OCI-LY3 (cell line): Measurements from ENCODE around the gene NCCRP1.

ENCODE experiments used
- EZH2phosphoT487 ChIP-seq: fragments of 200-600 bp; shearing (Covaris generic); IDR thresholded peaks from 2 replicates; pipeline ENCODE4 v1.6.1; 2018; ENCODE audit warnings: antibody characterized with exemption, mixed run types, low read depth
- TF ChIP-seq, protein P1 (sequence below): fragments of 200-600, 300-600 bp; sonication (generic); IDR thresholded peaks from 2 replicates; pipeline ENCODE4 v1.5.1; 2014; ENCODE audit warnings: antibody characterized with exemption, low read length, low read depth

DNA sequence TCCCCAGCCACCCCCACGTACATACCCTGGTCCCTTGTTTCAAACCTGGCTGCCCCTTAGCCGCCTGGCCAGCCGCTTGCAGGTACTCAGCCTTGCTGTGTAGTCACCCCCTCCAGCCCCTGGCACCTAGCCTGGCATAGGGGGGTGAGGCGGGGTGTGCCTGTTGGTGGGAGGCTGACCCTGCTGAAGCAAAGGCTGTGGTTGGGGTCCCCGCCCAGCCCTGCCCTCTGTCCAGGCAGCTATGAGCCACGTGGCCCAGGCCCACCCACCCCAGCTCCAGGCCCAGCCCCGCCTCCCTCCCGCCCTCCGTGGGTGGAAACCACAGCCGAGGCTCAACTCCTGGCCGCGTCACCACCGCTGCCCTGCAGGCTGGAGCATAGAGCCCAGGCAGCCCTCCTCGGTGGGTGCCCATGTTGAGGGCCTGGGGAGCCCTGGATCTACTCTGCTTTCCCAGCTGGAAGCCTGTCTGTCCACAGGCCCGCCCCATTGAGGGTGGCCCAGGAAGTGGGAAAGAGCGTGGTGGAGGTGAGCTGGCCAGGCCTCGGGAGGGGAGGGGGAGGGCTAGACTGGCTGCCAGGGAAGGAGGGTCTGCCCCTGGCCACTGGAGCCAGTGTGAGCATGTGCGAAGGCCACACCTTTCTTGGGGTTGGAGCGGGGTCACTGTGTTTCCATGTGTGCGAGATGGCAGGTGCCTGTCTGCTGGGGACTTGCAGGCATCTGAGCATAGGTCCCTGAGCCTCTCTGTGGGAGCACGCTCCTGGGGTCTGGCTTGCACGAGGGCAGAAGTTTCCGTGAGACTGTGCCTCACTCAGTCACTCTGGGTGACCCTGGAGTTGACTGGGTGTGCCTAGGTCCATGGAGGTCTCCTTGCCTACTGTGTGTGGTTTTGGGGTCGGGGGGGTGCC is 40.2 kb upstream of the NCCRP1 start:
- TF ChIP-seq, protein P1, sequence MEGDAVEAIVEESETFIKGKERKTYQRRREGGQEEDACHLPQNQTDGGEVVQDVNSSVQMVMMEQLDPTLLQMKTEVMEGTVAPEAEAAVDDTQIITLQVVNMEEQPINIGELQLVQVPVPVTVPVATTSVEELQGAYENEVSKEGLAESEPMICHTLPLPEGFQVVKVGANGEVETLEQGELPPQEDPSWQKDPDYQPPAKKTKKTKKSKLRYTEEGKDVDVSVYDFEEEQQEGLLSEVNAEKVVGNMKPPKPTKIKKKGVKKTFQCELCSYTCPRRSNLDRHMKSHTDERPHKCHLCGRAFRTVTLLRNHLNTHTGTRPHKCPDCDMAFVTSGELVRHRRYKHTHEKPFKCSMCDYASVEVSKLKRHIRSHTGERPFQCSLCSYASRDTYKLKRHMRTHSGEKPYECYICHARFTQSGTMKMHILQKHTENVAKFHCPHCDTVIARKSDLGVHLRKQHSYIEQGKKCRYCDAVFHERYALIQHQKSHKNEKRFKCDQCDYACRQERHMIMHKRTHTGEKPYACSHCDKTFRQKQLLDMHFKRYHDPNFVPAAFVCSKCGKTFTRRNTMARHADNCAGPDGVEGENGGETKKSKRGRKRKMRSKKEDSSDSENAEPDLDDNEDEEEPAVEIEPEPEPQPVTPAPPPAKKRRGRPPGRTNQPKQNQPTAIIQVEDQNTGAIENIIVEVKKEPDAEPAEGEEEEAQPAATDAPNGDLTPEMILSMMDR: no peak
- TF ChIP-seq EZH2phosphoT487: no peak
